ENCODE results near the gene AGBL1. TPM values are rescaled to one million over a fixed set of nuclear protein-coding genes. Genes with fewer than 3 reads are reported as not detected.
"Not testable (repeated sequence)": the region's sequence is repeated elsewhere in the genome, so short reads cannot be mapped to it uniquely, and the experiment has no call there.

AGBL1 gene
- total RNA-seq, 2 experiments from 2014 or later: not detected

DNA sequence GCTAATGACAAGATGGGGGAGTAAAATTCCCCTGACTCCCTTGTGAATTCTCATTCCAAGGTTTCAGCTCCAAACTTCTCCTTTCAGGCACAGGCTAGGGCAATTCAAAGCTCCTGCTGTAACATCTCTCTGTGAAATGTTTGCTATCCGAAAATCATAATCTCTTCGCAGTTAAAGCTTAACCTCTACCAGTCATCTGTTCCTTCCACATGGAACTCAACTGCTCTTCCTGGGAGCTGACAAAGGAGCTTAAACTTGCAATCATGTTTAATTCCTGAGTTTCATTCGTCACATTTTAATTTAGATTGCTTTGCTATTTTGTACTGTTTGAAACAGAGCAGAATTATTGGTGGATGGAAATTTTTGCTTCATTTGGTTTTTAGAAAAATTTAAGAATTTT is 328.6 kb downstream of the AGBL1 start:
- H3K4me1 Mint-ChIP-seq: no peaks in the 10 kb centered on the region
- no peak for ATAC-seq (ENCODE audit: low read depth)
- no peaks in the 10 kb centered on the region for H3K36me3 Mint-ChIP-seq
- no peak for DNase-seq
- H3K4me3 Mint-ChIP-seq: no peak overlapping the region
- no peaks in the 10 kb centered on the region for H3K27me3 Mint-ChIP-seq
- H3K27ac Mint-ChIP-seq: no peak overlapping the region
- POLR2A ChIA-PET: no interaction called here
- peaks cover 2% of the 10 kb centered on the region for H3K9me3 Mint-ChIP-seq

DNA sequence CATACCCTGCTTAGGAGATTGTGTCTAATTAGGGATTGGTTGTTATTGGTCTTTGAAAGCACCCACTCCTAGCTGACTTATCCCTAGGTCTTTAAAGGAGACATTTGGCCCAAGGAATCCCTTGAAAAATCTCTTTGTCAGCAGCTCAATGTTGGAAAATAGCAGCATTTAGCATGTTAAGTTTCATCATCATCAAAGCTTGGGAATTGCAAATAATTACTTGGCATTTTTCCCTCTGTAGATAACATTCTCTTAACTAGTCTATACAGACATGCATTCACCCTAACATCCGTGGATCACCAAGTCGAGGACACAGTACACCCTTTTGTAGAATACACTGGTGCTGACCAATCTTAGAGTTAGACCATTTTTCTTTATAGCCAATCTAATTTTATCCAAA is 332.2 kb downstream of the AGBL1 start:
- DNase-seq (no peak), ATAC-seq (ENCODE audit: low read depth) (no peak)
- Mint-ChIP-seq H3K27ac (no peak overlapping the region), H3K27me3 (no peaks in the 10 kb centered on the region), H3K4me3 (no peak overlapping the region), H3K9me3 (peaks cover 2% of the 10 kb centered on the region), H3K4me1 (no peaks in the 10 kb centered on the region), H3K36me3 (no peaks in the 10 kb centered on the region)
- POLR2A ChIA-PET: no interaction called here

DNA sequence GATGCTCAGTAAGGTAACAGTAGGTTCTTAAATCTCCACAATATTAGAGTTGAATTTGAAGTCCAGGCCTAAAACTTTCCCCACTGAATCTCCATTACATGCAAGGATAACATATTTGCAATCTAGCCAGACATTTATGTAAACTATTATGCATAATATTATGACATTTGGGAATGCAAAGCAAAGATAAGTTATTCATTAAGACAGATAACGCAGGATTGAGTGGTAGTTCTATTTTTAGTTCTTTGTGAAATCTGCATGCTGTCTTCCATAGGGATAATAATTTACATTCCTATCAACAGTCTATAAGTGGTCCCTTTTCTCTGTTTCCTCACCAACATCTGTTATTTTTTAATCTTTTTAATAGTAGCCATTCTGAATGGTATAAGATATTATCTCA is 333.5 kb downstream of the AGBL1 start:
- Mint-ChIP-seq H3K4me1 (no peaks in the 10 kb centered on the region), H3K36me3 (no peaks in the 10 kb centered on the region), H3K27ac (no peak overlapping the region), H3K9me3 (peaks cover 3% of the 10 kb centered on the region), H3K27me3 (no peaks in the 10 kb centered on the region), H3K4me3 (no peak overlapping the region)
- DNase-seq: no peak
- ATAC-seq (ENCODE audit: low read depth): no peak
- POLR2A ChIA-PET: no interaction called here

DNA sequence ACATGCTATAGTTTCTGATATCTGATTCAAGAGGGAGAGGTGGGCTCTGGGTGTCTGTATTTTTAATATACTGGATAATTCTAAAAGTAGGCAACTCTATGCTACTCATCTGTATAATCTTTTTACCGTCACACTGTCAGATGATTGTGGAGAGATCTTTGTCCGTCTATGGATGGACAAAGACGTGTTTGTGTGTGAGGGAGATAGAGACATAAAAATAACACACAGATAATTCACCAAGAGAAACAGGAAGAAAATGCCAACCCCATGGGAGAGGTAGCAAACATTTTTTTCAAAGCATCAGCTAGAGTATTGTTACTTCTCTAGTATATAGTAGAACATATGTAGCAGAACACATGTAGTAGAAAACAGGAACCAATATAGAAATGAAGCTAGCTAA is 346.1 kb downstream of the AGBL1 start:
- ATAC-seq (ENCODE audit: low read depth) (no peak), DNase-seq (no peak)
- H3K4me3 Mint-ChIP-seq: no peak overlapping the region
- no peaks in the 10 kb centered on the region for H3K36me3 Mint-ChIP-seq
- peaks cover 6% of the 10 kb centered on the region for H3K9me3 Mint-ChIP-seq
- no peak overlapping the region for H3K27ac Mint-ChIP-seq
- H3K27me3 Mint-ChIP-seq: peaks cover 2% of the 10 kb centered on the region
- H3K4me1 Mint-ChIP-seq: no peaks in the 10 kb centered on the region
- POLR2A ChIA-PET: no interaction called here

GRCh38 chr15:86432861-86433260 is 353.2 kb downstream of the AGBL1 start:
- DNase-seq (no peak), ATAC-seq (ENCODE audit: low read depth) (no peak)
- Mint-ChIP-seq H3K4me1 (no peaks in the 10 kb centered on the region), H3K27ac (no peak overlapping the region), H3K9me3 (no peaks in the 10 kb centered on the region), H3K36me3 (no peaks in the 10 kb centered on the region), H3K27me3 (no peaks in the 10 kb centered on the region), H3K4me3 (no peak overlapping the region)
- POLR2A ChIA-PET: no interaction called here

- ATAC-seq (ENCODE audit: low read depth): no peak
- Mint-ChIP-seq H3K27me3 (no peaks in the 10 kb centered on the region), H3K36me3 (no peaks in the 10 kb centered on the region), H3K4me3 (no peak overlapping the region), H3K9me3 (no peaks in the 10 kb centered on the region), H3K4me1 (no peaks in the 10 kb centered on the region), H3K27ac (no peak overlapping the region)
- DNase-seq: no peak
- POLR2A ChIA-PET: no interaction called here
Observed at GRCh38 chr15:86433983-86434382, 354.3 kb downstream of the AGBL1 start.

DNA sequence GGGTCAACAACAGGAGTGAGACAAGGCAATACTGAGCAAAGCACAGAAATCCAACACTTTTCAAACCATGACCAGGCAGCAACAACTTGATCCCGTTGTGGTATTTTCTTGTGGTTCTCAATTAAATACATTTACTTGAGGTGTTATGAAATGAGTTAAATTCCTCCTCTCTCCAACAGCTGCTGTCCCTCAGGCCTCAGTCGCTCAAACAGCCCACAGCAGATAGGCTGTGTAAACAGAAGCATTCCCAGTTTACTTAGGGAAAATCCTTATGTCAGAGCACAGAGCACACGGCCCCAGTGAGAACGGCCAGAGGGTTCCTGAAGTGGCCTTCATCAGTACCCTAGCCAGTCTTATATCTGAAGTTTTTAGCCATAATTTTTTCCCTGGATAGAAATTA is 359.9 kb downstream of the AGBL1 start:
- POLR2A ChIA-PET: no interaction called here
- Mint-ChIP-seq H3K27me3 (no peaks in the 10 kb centered on the region), H3K9me3 (no peaks in the 10 kb centered on the region), H3K4me3 (no peak overlapping the region), H3K36me3 (no peaks in the 10 kb centered on the region), H3K4me1 (no peaks in the 10 kb centered on the region), H3K27ac (no peak overlapping the region)
- DNase-seq (no peak), ATAC-seq (ENCODE audit: low read depth) (no peak)

DNA sequence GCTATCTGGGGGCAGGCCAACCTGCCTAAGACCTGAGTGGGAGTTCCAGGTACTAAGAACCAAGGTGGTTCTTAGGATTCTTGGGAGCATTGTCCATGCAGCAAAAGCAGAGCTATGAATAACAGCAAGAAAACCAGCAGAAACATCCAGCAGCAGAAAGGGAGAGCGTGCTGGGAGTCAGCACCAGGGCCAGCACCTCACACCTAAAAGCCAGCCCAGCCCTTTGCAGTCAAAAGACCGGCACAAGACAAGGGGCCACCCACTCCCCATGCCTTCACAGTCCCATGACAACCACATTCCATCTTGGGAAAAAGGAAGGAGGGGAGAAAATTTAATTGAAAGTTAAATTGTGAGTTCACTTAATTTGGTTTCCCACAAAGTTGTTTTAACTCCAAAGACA is 364.9 kb downstream of the AGBL1 start:
- POLR2A ChIA-PET: no interaction called here
- peaks cover 1% of the 10 kb centered on the region for H3K9me3 Mint-ChIP-seq
- no peak overlapping the region for H3K27ac Mint-ChIP-seq
- H3K4me3 Mint-ChIP-seq: no peak overlapping the region
- no peak for DNase-seq
- ATAC-seq (ENCODE audit: low read depth): no peak
- H3K27me3 Mint-ChIP-seq: no peaks in the 10 kb centered on the region
- H3K4me1 Mint-ChIP-seq: no peaks in the 10 kb centered on the region
- no peaks in the 10 kb centered on the region for H3K36me3 Mint-ChIP-seq

DNA sequence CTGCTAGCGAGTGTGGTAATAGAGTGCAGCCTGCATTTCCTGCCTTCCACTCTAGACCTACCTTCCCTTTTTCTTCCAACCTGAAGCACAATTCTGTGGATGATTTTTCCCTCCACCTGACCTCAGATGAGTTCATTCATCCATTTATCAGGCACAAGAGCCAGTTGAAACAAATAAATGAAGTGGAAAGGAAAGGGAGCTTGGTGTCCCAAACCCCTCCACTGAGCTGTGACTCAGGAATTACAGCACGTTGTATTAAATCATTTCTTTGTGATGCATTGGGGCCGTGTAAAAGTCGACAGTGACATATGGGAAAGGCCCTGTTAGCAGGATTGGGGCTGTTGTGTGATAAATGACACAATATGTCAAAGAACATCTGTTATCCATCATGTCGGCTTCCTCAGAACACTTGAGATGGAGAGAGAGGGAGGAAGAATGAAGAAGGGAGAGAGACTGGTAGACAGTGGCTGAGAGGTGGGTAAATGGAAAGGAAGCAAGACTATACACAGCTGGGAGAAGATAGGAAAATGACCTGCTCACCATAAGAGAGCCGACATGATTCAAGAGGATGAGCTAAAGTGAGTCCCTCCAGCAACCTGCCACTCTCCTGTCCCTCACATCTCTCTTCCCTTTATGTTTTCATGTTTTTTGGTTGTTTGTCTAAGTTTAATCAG is 366.0 kb downstream of the AGBL1 start:
- DNase-seq: no peak
- Mint-ChIP-seq H3K4me1 (no peaks in the 10 kb centered on the region), H3K27me3 (no peaks in the 10 kb centered on the region), H3K4me3 (no peak overlapping the region), H3K36me3 (no peaks in the 10 kb centered on the region), H3K27ac (no peak overlapping the region), H3K9me3 (peaks cover 1% of the 10 kb centered on the region)
- POLR2A ChIA-PET: no interaction called here
- ATAC-seq (ENCODE audit: low read depth): no peak

- POLR2A ChIA-PET: no interaction called here
- H3K36me3 Mint-ChIP-seq: no peaks in the 10 kb centered on the region
- DNase-seq (no peak), ATAC-seq (ENCODE audit: low read depth) (no peak)
- no peaks in the 10 kb centered on the region for H3K4me1 Mint-ChIP-seq
- no peak overlapping the region for H3K4me3 Mint-ChIP-seq
- peaks cover 1% of the 10 kb centered on the region for H3K9me3 Mint-ChIP-seq
- H3K27me3 Mint-ChIP-seq: no peaks in the 10 kb centered on the region
- no peak overlapping the region for H3K27ac Mint-ChIP-seq
Observed at GRCh38 chr15:86446253-86446640, 366.6 kb downstream of the AGBL1 start.

GRCh38 chr15:86465470-86466039 is 385.9 kb downstream of the AGBL1 start:
- H3K4me3 Mint-ChIP-seq; ATAC-seq (ENCODE audit: low read depth); DNase-seq; H3K27ac Mint-ChIP-seq; H3K27me3 Mint-ChIP-seq; POLR2A ChIA-PET; H3K36me3 Mint-ChIP-seq; H3K4me1 Mint-ChIP-seq: not testable (repeated sequence)
- peaks cover 15% of the 10 kb centered on the region for H3K9me3 Mint-ChIP-seq

DNA sequence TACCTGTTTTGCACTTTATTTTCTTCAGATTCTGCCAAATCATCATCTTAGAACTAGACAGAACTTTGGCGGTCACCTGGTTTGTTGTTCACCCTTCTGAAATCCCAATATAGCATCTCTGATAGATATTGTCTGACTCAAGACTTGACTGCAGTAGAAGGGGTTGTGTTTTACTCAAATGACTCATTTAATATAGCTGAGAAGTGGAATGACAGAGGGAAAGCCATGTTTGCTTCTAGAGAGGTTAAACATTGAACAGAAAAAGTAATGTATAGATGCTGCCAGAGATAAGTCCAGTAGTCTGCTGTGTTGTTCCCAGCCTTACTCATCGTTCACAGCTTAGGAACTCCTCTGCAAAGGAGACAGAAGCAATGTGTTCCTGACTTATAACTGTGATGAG is 402.0 kb downstream of the AGBL1 start:
- Mint-ChIP-seq H3K27ac (no peak overlapping the region), H3K4me1 (no peaks in the 10 kb centered on the region), H3K4me3 (no peak overlapping the region), H3K36me3 (no peaks in the 10 kb centered on the region), H3K27me3 (no peaks in the 10 kb centered on the region), H3K9me3 (peaks cover 3% of the 10 kb centered on the region)
- DNase-seq: no peak
- ATAC-seq (ENCODE audit: low read depth): no peak
- POLR2A ChIA-PET: no interaction called here

DNA sequence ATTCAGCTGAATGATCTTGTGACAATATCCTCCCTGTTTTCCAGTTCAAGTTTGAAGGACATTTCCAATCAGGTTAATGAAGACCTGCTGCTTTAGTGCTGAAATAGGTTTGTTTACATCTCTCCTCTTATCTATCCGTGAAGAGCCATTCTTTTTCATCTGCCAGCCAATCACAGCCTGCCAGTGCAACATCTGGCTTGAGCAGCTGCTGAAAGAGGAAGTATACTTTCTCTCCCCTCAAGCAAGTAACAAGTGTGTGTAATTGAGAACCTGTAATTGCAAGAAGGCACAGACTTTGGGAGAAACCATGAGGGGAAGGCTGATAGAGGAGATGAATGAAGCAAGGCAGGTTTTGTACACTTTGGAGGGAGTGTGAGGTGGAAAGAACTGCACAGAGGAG is 404.3 kb downstream of the AGBL1 start:
- no peak for ATAC-seq (ENCODE audit: low read depth)
- Mint-ChIP-seq H3K27me3 (no peaks in the 10 kb centered on the region), H3K27ac (no peak overlapping the region), H3K9me3 (peaks cover 3% of the 10 kb centered on the region), H3K36me3 (no peaks in the 10 kb centered on the region), H3K4me1 (no peaks in the 10 kb centered on the region), H3K4me3 (no peak overlapping the region)
- DNase-seq: no peak
- POLR2A ChIA-PET: no interaction called here

DNA sequence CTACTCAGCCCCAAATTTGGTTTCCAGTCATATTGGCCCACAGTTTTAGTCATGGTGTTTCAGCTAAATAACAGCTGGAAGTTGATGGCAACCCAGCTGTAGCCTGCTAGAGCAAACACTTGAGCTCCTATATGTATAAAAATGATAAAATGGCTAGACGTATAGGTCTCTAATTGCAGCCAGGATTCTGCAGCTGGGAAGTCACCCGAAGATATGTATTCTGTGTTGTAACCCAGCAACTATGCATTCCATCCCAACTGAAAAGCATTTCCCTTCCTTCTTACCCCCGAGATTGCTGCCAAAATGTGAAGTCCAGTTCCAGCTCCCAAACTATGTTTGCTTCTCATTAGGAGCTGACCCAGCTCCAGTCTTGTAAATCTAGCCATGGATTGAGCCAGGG is 408.4 kb downstream of the AGBL1 start:
- peaks cover 2% of the 10 kb centered on the region for H3K9me3 Mint-ChIP-seq
- no peak overlapping the region for H3K27ac Mint-ChIP-seq
- H3K27me3 Mint-ChIP-seq: no peaks in the 10 kb centered on the region
- no peaks in the 10 kb centered on the region for H3K36me3 Mint-ChIP-seq
- H3K4me3 Mint-ChIP-seq: no peak overlapping the region
- DNase-seq (no peak), ATAC-seq (ENCODE audit: low read depth) (no peak)
- POLR2A ChIA-PET: no interaction called here
- H3K4me1 Mint-ChIP-seq: no peaks in the 10 kb centered on the region

DNA sequence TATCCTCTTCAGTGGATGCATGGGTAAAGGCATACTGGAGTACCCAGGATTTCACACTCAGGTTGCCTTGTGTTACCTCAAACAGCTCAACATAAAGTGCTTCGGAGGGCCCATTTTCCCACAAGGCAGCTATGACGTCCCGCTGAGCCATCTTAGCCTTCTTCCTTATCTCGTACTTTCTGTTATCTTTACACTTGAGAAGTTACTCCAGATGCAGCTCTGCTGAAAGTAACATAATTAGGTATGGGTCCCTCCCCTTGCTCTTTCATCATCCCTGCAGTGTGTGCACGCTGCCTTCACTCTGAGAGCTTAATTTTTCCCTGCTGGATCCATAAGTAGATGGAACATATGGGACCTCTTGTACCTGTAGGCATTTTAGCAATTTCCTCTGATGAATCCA is 410.3 kb downstream of the AGBL1 start:
- POLR2A ChIA-PET: no interaction called here
- Mint-ChIP-seq H3K27ac (no peak overlapping the region), H3K27me3 (no peaks in the 10 kb centered on the region), H3K36me3 (no peaks in the 10 kb centered on the region), H3K9me3 (peaks cover 2% of the 10 kb centered on the region), H3K4me1 (no peaks in the 10 kb centered on the region), H3K4me3 (no peak overlapping the region)
- no peak for ATAC-seq (ENCODE audit: low read depth)
- no peak for DNase-seq

Data from activated naive CD8-positive, alpha-beta T cell treated with anti-CD3 and anti-CD28 coated beads, Interleukin-2, amount 10 ng/mL, durations not matched to agents 7 days and 5 days (primary cell).